Subcutaneous adipose tissue (tissue), 4 donors: ENCODE results near the gene TTLL8. TPM values are rescaled to one million over a fixed set of nuclear protein-coding genes. Genes with fewer than 3 reads are reported as not detected.

Experiments
- CTCF ChIP-seq: fragments of 450-650 bp; IDR thresholded peaks from one replicate; pipeline ENCODE4 v1.5.1; 2016; ENCODE audit warnings: low read depth, mild to moderate bottlenecking, control low read depth, antibody characterized with exemption, moderate library complexity
- total RNA-seq, 4 donors: library from RNA; depleted of rRNA; stranded (reverse); fragments of >200 nt; gene quantifications; one replicate each; pipeline ENCODE4 v1.1.0, GENCODE V29; 2016

Gene TTLL8
- total RNA-seq, 4 donors from 2014 or later = not detected

- TF ChIP-seq CTCF = no peak
These were observed 44.0 kb downstream of the TTLL8 start for GRCh38 chr22:50014053-50014501.

GRCh38 chr22:50012211-50013181 lies 45.6 kb downstream of the TTLL8 start, which contains the start of gene IL17REL:
Gene IL17REL (minus strand): TSS chr22:50012765. CDS start chr22:50012646, 119 bp downstream.
- no peak for TF ChIP-seq CTCF

- TF ChIP-seq CTCF = no peak
These were observed 46.5 kb downstream of the TTLL8 start for GRCh38 chr22:50011447-50012210.

GRCh38 chr22:50010676-50011446 lies 47.2 kb downstream of the TTLL8 start:
- no peak for TF ChIP-seq CTCF

GRCh38 chr22:50009765-50010675 lies 48.1 kb downstream of the TTLL8 start:
- no peak for TF ChIP-seq CTCF

GRCh38 chr22:50009251-50009650 lies 48.8 kb downstream of the TTLL8 start:
- TF ChIP-seq CTCF = no peak
